Bronchial epithelial cell (primary cell): ENCODE measurements around the gene CREB5. TPM values are rescaled to one million over a fixed set of nuclear protein-coding genes. Genes with fewer than 3 reads are reported as not detected.

Source experiments
- DNase-seq: peaks from one replicate; pipeline ENCODE4 v3.0.0-alpha.2; 2010; ENCODE audit warnings: low read depth
- FAIRE-seq: peaks from 2 replicates; lab custom pipeline; 2011; peaks lifted over from hg19 to GRCh38; lab: Jason Lieb, UNC
- H3K27me3 ChIP-seq: 2 replicates; pipeline ENCODE4 v1.5.1; 2011; ENCODE audit warnings: low read length; ENCODE audit not compliant: control insufficient read depth, insufficient read depth
- H3K36me3 ChIP-seq: 2 replicates; pipeline ENCODE4 v1.5.1; 2011; ENCODE audit warnings: low read length; ENCODE audit not compliant: control insufficient read depth, insufficient read depth
- H3K4me3 ChIP-seq: 2 replicates; pipeline ENCODE4 v1.5.1; 2011; ENCODE audit warnings: mild to moderate bottlenecking, low read depth, low read length, control low read depth
- total RNA-seq: library from RNA; depleted of rRNA; stranded (reverse); fragments of >200 nt; gene quantifications from 2 replicates; pipeline ENCODE4 v1.2.1, GENCODE V29; 2014
- TF ChIP-seq, protein P1 (sequence below): IDR thresholded peaks from 2 replicates; pipeline ENCODE4 v1.5.1; 2011; ENCODE audit warnings: mild to moderate bottlenecking, moderate library complexity, low read length, control low read depth, inconsistent platforms; ENCODE audit not compliant: insufficient read depth, severe bottlenecking

The CREB5 gene
- total RNA-seq, 1 donor from 2014 or later = 2.1 TPM

GRCh38 chr7:28572321-28573058, 160.2 kb downstream of the CREB5 start:
- TF ChIP-seq, protein P1, sequence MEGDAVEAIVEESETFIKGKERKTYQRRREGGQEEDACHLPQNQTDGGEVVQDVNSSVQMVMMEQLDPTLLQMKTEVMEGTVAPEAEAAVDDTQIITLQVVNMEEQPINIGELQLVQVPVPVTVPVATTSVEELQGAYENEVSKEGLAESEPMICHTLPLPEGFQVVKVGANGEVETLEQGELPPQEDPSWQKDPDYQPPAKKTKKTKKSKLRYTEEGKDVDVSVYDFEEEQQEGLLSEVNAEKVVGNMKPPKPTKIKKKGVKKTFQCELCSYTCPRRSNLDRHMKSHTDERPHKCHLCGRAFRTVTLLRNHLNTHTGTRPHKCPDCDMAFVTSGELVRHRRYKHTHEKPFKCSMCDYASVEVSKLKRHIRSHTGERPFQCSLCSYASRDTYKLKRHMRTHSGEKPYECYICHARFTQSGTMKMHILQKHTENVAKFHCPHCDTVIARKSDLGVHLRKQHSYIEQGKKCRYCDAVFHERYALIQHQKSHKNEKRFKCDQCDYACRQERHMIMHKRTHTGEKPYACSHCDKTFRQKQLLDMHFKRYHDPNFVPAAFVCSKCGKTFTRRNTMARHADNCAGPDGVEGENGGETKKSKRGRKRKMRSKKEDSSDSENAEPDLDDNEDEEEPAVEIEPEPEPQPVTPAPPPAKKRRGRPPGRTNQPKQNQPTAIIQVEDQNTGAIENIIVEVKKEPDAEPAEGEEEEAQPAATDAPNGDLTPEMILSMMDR = no peak
- no peaks in the 10 kb centered on the region for H3K27me3 ChIP-seq
- no peak for FAIRE-seq
- no peak for DNase-seq
- H3K4me3 ChIP-seq = no peak overlapping the region
- H3K36me3 ChIP-seq = no peaks in the 10 kb centered on the region

GRCh38 chr7:28573059-28573553, 160.8 kb downstream of the CREB5 start:
- DNase-seq (no peak), FAIRE-seq (no peak)
- TF ChIP-seq, protein P1 = no peak
- no peaks in the 10 kb centered on the region for H3K36me3 ChIP-seq
- H3K27me3 ChIP-seq = no peaks in the 10 kb centered on the region
- no peak overlapping the region for H3K4me3 ChIP-seq

DNA sequence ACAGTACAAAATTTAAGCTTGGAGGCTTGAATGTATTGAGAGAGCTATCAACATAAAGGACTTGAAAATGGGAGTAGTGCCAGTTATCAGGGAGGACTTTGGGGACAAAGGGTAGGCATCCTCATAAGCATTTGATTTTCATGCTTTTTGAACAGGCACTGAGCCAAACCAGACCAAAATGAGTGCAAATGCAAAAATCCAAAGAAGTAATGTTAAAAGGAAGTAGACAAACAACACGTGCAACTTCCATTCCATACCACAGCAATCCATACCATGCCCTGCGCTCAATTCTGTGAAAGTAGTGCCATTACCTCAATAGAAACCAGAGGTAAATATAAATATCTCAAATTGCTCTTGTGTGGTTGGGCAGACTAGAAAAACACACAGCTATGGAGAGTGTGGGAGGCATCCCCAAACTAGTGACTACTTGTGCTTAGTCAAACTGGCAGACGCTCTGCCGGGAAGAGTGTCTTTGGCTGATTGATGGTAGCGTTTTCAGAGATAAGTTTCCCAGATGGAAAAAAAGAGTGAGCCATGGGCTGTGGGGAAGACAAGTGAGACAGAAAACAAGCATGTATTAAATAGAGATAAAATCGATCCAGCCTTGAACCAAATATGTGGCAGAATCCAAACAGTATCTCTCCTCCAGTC, 161.5 kb downstream of the CREB5 start:
- TF ChIP-seq, protein P1 = no peak
- FAIRE-seq (no peak), DNase-seq (no peak)
- H3K36me3 ChIP-seq = no peaks in the 10 kb centered on the region
- no peaks in the 10 kb centered on the region for H3K27me3 ChIP-seq
- no peak overlapping the region for H3K4me3 ChIP-seq

GRCh38 chr7:28575241-28575643, 162.9 kb downstream of the CREB5 start:
- Histone ChIP-seq H3K36me3 (no peaks in the 10 kb centered on the region), H3K27me3 (no peaks in the 10 kb centered on the region), H3K4me3 (no peak overlapping the region)
- TF ChIP-seq, protein P1 = no peak
- FAIRE-seq (no peak), DNase-seq (peak; percentile 63)

DNA sequence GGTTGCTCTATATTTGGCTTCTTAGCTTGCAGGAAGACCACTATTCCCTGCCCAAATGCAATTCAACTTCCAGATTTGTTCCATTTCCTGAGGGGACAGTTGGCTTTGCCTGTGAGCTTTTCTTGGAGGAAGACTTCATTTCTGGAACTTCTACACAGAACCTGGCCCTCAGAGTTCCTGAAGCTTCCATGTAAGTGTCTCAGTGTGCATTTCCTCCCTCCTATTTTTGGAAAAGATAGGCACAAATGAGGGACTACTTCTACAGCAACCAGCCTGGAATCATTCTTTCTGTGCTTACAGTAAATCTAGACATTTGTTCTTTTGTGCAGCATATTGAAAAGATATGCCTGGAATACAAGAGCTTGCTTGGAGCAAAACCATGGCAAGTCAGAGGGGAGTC, 164.3 kb downstream of the CREB5 start:
- no peaks in the 10 kb centered on the region for H3K36me3 ChIP-seq
- no peak for DNase-seq
- no peak for FAIRE-seq
- H3K4me3 ChIP-seq = no peak overlapping the region
- TF ChIP-seq, protein P1 = no peak
- H3K27me3 ChIP-seq = no peaks in the 10 kb centered on the region
